A673 (cell line): ENCODE measurements around the gene EIF1AX. TPM values are rescaled to one million over a fixed set of nuclear protein-coding genes. Genes with fewer than 3 reads are reported as not detected.

Experiments used
- BruUV-seq: library from RNA; stranded (reverse); fragments of 400-500 nt; replicated peaks from 2 replicates; lab custom pipeline; 2021; lab: Mats Ljungman, UMichigan
- CTCF ChIA-PET: fragments of 300-600 bp; sonication (Branson Sonifier 250); formaldehyde crosslinking; loops from one replicate; lab custom pipeline; 2022; ENCODE audit warnings: antibody characterized with exemption; lab: Charles Lee
- POLR2A ChIA-PET: fragments of 300-600 bp; sonication (Branson Sonifier 250); formaldehyde crosslinking; loops from one replicate; lab custom pipeline; 2022; ENCODE audit warnings: antibody characterized with exemption; ENCODE audit not compliant: low non-redundant PET; lab: Charles Lee
- DNase-seq: peaks from one replicate; pipeline ENCODE4 v3.0.0-alpha.2; 2015; ENCODE audit warnings: low spot score
- H3K27ac ChIP-seq: fragments of 200-600 bp; sonication (generic); 2 replicates; pipeline ENCODE4 v1.5.1; 2016; ENCODE audit warnings: mixed run types, low read depth, mild to moderate bottlenecking, mixed read lengths, antibody characterized with exemption, low read length; ENCODE audit not compliant: poor library complexity, severe bottlenecking
- H3K27me3 ChIP-seq: fragments of 200-600 bp; sonication (generic); replicated peaks from 2 replicates; pipeline ENCODE4 v1.6.1; 2017; ENCODE audit warnings: mixed run types, low read depth, mild to moderate bottlenecking, mixed read lengths, antibody characterized with exemption, low read length; ENCODE audit not compliant: insufficient read depth, poor library complexity
- H3K36me3 ChIP-seq: fragments of 200-600 bp; sonication (generic); 2 replicates; pipeline ENCODE4 v1.6.1; 2016; ENCODE audit warnings: mixed run types, mild to moderate bottlenecking, mixed read lengths, antibody characterized with exemption, low read length; ENCODE audit not compliant: insufficient read depth, poor library complexity, severe bottlenecking
- H3K4me1 ChIP-seq: fragments of 200-600 bp; sonication (generic); 2 replicates; pipeline ENCODE4 v1.6.1; 2017; ENCODE audit warnings: mixed run types, mild to moderate bottlenecking, mixed read lengths, antibody characterized with exemption, low read length; ENCODE audit not compliant: insufficient read depth, poor library complexity, severe bottlenecking
- H3K4me3 ChIP-seq: fragments of 200-600 bp; sonication (generic); 2 replicates; pipeline ENCODE4 v1.5.1; 2016; ENCODE audit warnings: low read depth, mixed run types, mild to moderate bottlenecking, mixed read lengths, low read length; ENCODE audit not compliant: poor library complexity, severe bottlenecking
- H3K9me3 ChIP-seq: fragments of 200-600 bp; sonication (generic); 2 replicates; pipeline ENCODE4 v1.6.1; 2016; ENCODE audit warnings: mixed run types, low read depth, mild to moderate bottlenecking, mixed read lengths, antibody characterized with exemption, low read length; ENCODE audit not compliant: poor library complexity, severe bottlenecking
- EZH2 ChIP-seq: fragments of 200-600 bp; sonication (generic); IDR thresholded peaks from 2 replicates; pipeline ENCODE4 v1.6.1; 2017; ENCODE audit warnings: borderline replicate concordance, low read depth, mild to moderate bottlenecking, mixed read lengths, antibody characterized with exemption, low read length; ENCODE audit not compliant: poor library complexity, severe bottlenecking
- intact Hi-C: fragments of 100-400 bp; cut with micrococcal nuclease; formaldehyde crosslinking; loops from one replicate; pipeline ENCODE4 v1.10.0; 2022; ENCODE audit not compliant: unreplicated experiment
- total RNA-seq: library from RNA; stranded (reverse); gene quantifications from 2 replicates; pipeline ENCODE4 v1.2.3, GENCODE V29; 2021
- TF ChIP-seq, protein P1 (sequence below): fragments of 300-800, 200-600 bp; sonication (generic); conservative IDR thresholded peaks from 2 replicates; pipeline ENCODE4 v1.5.1; 2017; ENCODE audit warnings: low read depth, mild to moderate bottlenecking, antibody characterized with exemption, low read length, moderate library complexity, mixed read lengths

Gene EIF1AX
- total RNA-seq, 1 experiment from 2014 or later: 184 TPM

DNA sequence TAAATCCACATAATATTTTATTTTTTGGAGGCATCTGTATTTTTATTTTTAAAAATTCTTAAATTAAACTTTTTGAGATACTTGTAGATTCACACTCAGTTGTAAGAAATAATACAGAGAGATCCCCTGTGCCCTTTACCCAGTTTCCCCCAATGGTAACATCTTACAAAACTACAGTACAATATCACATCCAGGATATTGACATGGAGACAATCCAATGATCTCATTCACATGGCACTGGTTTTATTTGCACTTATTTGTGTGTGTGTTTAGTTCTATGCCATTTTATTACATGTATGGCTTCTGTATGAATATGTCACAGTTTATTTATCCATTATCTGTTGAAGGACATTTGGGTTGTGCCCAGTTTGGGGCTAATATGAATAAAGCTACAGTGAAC is 35.5 kb upstream of the EIF1AX start:
- H3K4me1 ChIP-seq: no peaks in the 10 kb centered on the region
- no peaks in the 10 kb centered on the region for H3K27me3 ChIP-seq
- ChIA-PET POLR2A (no interaction called here), CTCF (no interaction called here)
- H3K4me3 ChIP-seq: no peak overlapping the region
- BruUV-seq: no TSS peak
- intact Hi-C loops: no loop called here
- H3K9me3 ChIP-seq: no peaks in the 10 kb centered on the region
- DNase-seq: no peak
- peaks cover 11% of the 10 kb centered on the region for H3K36me3 ChIP-seq
- TF ChIP-seq EZH2: no peak
- TF ChIP-seq, protein P1, sequence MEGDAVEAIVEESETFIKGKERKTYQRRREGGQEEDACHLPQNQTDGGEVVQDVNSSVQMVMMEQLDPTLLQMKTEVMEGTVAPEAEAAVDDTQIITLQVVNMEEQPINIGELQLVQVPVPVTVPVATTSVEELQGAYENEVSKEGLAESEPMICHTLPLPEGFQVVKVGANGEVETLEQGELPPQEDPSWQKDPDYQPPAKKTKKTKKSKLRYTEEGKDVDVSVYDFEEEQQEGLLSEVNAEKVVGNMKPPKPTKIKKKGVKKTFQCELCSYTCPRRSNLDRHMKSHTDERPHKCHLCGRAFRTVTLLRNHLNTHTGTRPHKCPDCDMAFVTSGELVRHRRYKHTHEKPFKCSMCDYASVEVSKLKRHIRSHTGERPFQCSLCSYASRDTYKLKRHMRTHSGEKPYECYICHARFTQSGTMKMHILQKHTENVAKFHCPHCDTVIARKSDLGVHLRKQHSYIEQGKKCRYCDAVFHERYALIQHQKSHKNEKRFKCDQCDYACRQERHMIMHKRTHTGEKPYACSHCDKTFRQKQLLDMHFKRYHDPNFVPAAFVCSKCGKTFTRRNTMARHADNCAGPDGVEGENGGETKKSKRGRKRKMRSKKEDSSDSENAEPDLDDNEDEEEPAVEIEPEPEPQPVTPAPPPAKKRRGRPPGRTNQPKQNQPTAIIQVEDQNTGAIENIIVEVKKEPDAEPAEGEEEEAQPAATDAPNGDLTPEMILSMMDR: no peak
- no peak overlapping the region for H3K27ac ChIP-seq

DNA sequence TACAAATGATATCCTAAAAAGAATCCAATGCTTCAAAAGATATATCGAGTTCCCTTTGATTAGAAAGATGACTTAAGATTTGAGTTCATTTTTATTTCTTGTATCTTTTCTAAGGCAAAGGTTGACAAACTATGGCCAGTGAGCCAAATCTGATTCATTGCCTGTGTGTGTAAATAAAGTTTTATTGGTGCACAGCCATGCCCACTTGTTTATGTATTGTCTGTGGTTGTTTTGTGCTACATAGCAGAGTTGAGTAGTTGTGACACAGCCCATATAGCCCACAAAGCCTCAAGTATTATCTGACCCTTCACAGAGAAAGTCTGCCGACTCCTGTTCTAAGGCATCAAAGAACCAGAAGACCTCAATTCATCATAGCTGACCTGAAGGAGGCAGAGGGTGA is 32.2 kb upstream of the EIF1AX start:
- peaks cover 11% of the 10 kb centered on the region for H3K36me3 ChIP-seq
- no peak for DNase-seq
- no peak overlapping the region for H3K4me3 ChIP-seq
- intact Hi-C loops: no loop called here
- no peak for TF ChIP-seq EZH2
- TF ChIP-seq, protein P1: no peak
- no peaks in the 10 kb centered on the region for H3K27me3 ChIP-seq
- H3K27ac ChIP-seq: no peak overlapping the region
- CTCF ChIA-PET: no interaction called here
- POLR2A ChIA-PET: no interaction called here
- H3K4me1 ChIP-seq: no peaks in the 10 kb centered on the region
- no peaks in the 10 kb centered on the region for H3K9me3 ChIP-seq
- BruUV-seq: no TSS peak

DNA sequence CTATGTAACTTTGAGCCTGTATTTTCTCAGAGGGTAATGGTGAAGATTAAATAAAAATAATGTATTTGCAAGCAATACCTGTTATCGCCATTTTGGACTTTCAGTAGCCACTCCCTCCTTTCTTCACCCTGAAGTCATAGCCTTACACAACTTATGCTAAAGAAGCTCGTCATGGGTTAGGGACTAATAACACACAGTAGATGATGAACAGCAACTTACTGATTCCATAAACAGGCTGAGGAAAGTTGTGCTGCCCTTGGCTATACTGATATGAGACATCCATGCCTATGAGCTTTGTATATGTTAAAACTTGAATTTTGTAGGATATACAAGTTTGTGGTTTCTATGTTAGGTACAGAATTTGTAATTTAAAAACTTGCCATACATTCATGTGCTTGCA is 31.7 kb upstream of the EIF1AX start:
- no peak overlapping the region for H3K4me3 ChIP-seq
- no peak for TF ChIP-seq EZH2
- TF ChIP-seq, protein P1: no peak
- intact Hi-C loops: no loop called here
- DNase-seq: no peak
- no peaks in the 10 kb centered on the region for H3K4me1 ChIP-seq
- no peaks in the 10 kb centered on the region for H3K9me3 ChIP-seq
- H3K27me3 ChIP-seq: no peaks in the 10 kb centered on the region
- CTCF ChIA-PET: no interaction called here
- no TSS peak for BruUV-seq
- H3K27ac ChIP-seq: no peak overlapping the region
- H3K36me3 ChIP-seq: peaks cover 11% of the 10 kb centered on the region
- POLR2A ChIA-PET: no interaction called here
